K562 (cell line): ENCODE results near the gene RCL1. TPM values are rescaled to one million over a fixed set of nuclear protein-coding genes. Genes with fewer than 3 reads are reported as not detected.

ENCODE experiments used
- ATAC-seq: fragments of 200-7000 bp; cut with Tn5 transposase; 3 replicates; pipeline ENCODE4 v1.9.1; 2020; ENCODE audit warnings: moderate library complexity
- BruUV-seq: library from RNA; stranded (reverse); fragments of 400-500 nt; replicated peaks from 2 replicates; lab custom pipeline; 2021; lab: Mats Ljungman, UMichigan
- CTCF ChIA-PET: fragments of 300-600 bp; formaldehyde crosslinking; extraction: SDS; loops from one replicate; lab custom pipeline; 2021; ENCODE audit warnings: low intra/inter-chr PET ratio; lab: Yijun Ruan, JAX
- POLR2A ChIA-PET: fragments of 300-600, 350-650 bp; sonication (Branson Sonifier 250); formaldehyde crosslinking; extraction: SDS; loops from one replicate; lab custom pipeline; 2021; ENCODE audit warnings: antibody characterized with exemption, inconsistent platforms; lab: Yijun Ruan, JAX
- DNase-seq, 4 experiments: peaks; one replicate each; pipeline versions ENCODE4 v3.0.0 to v3.0.0-alpha.2; 2011 to 2018; ENCODE audit warnings: low spot score in 3 of 4, mixed read lengths in 3 of 4; ENCODE audit errors: extremely low read depth in 1 of 4
- FAIRE-seq: peaks from 2 replicates; lab custom pipeline; 2011; peaks lifted over from hg19 to GRCh38; lab: Jason Lieb, UNC
- H2AFZ ChIP-seq: 2 replicates; pipeline ENCODE4 v1.6.0; 2011; ENCODE audit warnings: low read depth, low read length, control low read depth, inconsistent platforms
- H3K27ac ChIP-seq: fragments of 200-600 bp; 3 replicates; pipeline ENCODE4 v1.8.0; 2011; ENCODE audit warnings: low read depth, mild to moderate bottlenecking, control low read depth, inconsistent platforms, low read length, moderate library complexity, mixed read lengths; ENCODE audit errors: extremely low read depth
- H3K27me3 ChIP-seq, 2 experiments: fragments of 300-600 bp in 1 of 2; 2 replicates in 1 of 2; 3 replicates in 1 of 2; pipeline versions ENCODE4 v1.6.0 to v1.8.0; 2011; ENCODE audit warnings: inconsistent platforms in 2 of 2, low read length in 2 of 2, mild to moderate bottlenecking in 1 of 2, mixed read lengths in 1 of 2, moderate library complexity in 1 of 2; ENCODE audit not compliant: control insufficient read depth in 2 of 2, insufficient read depth in 2 of 2
- H3K36me3 ChIP-seq: fragments of 300-600 bp; 3 replicates; pipeline ENCODE4 v1.8.0; 2011; ENCODE audit warnings: mild to moderate bottlenecking, low read length, inconsistent platforms; ENCODE audit not compliant: control insufficient read depth, insufficient read depth
- H3K4me1 ChIP-seq, 2 experiments: fragments of 200-600 bp in 1 of 2; replicated peaks in 1 of 2; 2 replicates in 1 of 2; 3 replicates in 1 of 2; pipeline versions ENCODE4 v1.5.1 to v1.8.0; 2011; ENCODE audit warnings: inconsistent platforms in 2 of 2, low read length in 2 of 2, mild to moderate bottlenecking in 1 of 2, mixed read lengths in 1 of 2, moderate library complexity in 1 of 2; ENCODE audit not compliant: control insufficient read depth in 2 of 2, insufficient read depth in 2 of 2
- H3K4me2 ChIP-seq: 2 replicates; pipeline ENCODE4 v1.6.1; 2011; ENCODE audit warnings: low read length, control low read depth, inconsistent platforms, mixed read lengths; ENCODE audit not compliant: insufficient read depth
- H3K4me3 ChIP-seq: fragments of 200-600 bp; sonication (generic), shearing (Covaris generic); 2 replicates; pipeline ENCODE4 v1.5.1; 2016; ENCODE audit warnings: control low read depth, inconsistent platforms
- H3K79me2 ChIP-seq: fragments of 200-600 bp; 3 replicates; pipeline ENCODE4 v1.8.0; 2011; ENCODE audit warnings: low read length, inconsistent platforms; ENCODE audit not compliant: control insufficient read depth, insufficient read depth
- H3K9ac ChIP-seq, 2 experiments: 2 replicates each; pipeline versions ENCODE4 v1.6.0 to v1.6.1; 2011; ENCODE audit warnings: low read depth in 2 of 2, low read length in 2 of 2, control low read depth in 1 of 2, inconsistent platforms in 1 of 2, mild to moderate bottlenecking in 1 of 2, mixed read lengths in 1 of 2; ENCODE audit not compliant: insufficient read depth in 1 of 2
- H3K9me1 ChIP-seq: one replicate; pipeline ENCODE4 v1.6.0; 2011; ENCODE audit warnings: inconsistent platforms, mild to moderate bottlenecking, low read length, moderate library complexity; ENCODE audit not compliant: control insufficient read depth, insufficient read depth
- H3K9me3 ChIP-seq: replicated peaks from 2 replicates; pipeline ENCODE4 v1.5.1; 2011; ENCODE audit warnings: low read depth, low read length, inconsistent platforms; ENCODE audit not compliant: control insufficient read depth, insufficient read depth
- H4K20me1 ChIP-seq: replicated peaks from 2 replicates; pipeline ENCODE4 v1.6.1; 2011; ENCODE audit warnings: low read length, inconsistent platforms, mixed read lengths; ENCODE audit not compliant: control insufficient read depth, insufficient read depth
- BHLHE40 ChIP-seq: IDR thresholded peaks from 2 replicates; pipeline ENCODE4 v1.6.1; 2011; ENCODE audit warnings: low read length, improper control_type of control experiment
- ETV5 ChIP-seq: sonication (generic); formaldehyde crosslinking; IDR thresholded peaks from 2 replicates; pipeline ENCODE4 v1.4.0; 2020; ENCODE audit warnings: low read depth, mild to moderate bottlenecking, missing genetic modification reagents
- PTRF ChIP-seq: fragments of 450-650 bp; IDR thresholded peaks from 2 replicates; pipeline ENCODE4 v1.6.1; 2016; ENCODE audit warnings: mild to moderate bottlenecking, missing genetic modification characterization, missing compliant biosample characterization
- SAP30 ChIP-seq: fragments of 200-600 bp; sonication (generic); IDR thresholded peaks from 2 replicates; pipeline ENCODE4 v1.6.1; 2012; ENCODE audit warnings: borderline replicate concordance, low read depth, mild to moderate bottlenecking, moderate library complexity, low read length, control low read depth, inconsistent platforms; ENCODE audit not compliant: insufficient read depth, poor library complexity, severe bottlenecking
- STAT5A ChIP-seq: IDR thresholded peaks from 2 replicates; pipeline ENCODE4 v1.6.1; 2012; ENCODE audit warnings: low read length, inconsistent platforms, borderline replicate concordance
- ZNF24 ChIP-seq: fragments of 450-650 bp; IDR thresholded peaks from 2 replicates; pipeline ENCODE4 v1.6.1; 2016
- ZNF408 ChIP-seq: fragments of 250-450 bp; sonication (Bioruptor Pico); IDR thresholded peaks from 2 replicates; pipeline ENCODE4 v1.4.0; 2020; ENCODE audit warnings: low read depth, mild to moderate bottlenecking, moderate library complexity
- WGBS: fragments of 100-300 bp; shearing (Covaris generic); methylation state at CpG from one replicate; pipeline ENCODE4 v1.1.6; 2016; ENCODE audit warnings: low coverage, mixed read lengths; ENCODE audit not compliant: insufficient coverage; ENCODE audit errors: missing lambda C conversion rate; 5-methylcytosine and 5-hydroxymethylcytosine counted together
- in situ Hi-C: fragments of 300-500 bp; cut with MboI; formaldehyde crosslinking; loops from 4 replicates; pipeline ENCODE4 v1.15.0; 2018; ENCODE audit warnings: inconsistent platforms, mixed read lengths
- intact Hi-C: fragments of 100-400 bp; cut with micrococcal nuclease; formaldehyde crosslinking; loops from 2 replicates; pipeline ENCODE4 v1.14.2; 2022
- polyA plus RNA-seq, 8 experiments: library from polyadenylated mRNA; depleted of rRNA in 4 of 8; stranded (reverse) in 5 of 8; unstranded in 3 of 8; fragments of >200 nt; fragmentation: Nextera tagmentation in 2 of 8; fragmentation: Illumina TruSeq in 1 of 8; extraction: Ambion mirVana in 2 of 8; extraction: Trizol in 1 of 8; gene quantifications; 2 replicates each; pipeline versions ENCODE4 v1.2.1 to v1.2.3, GENCODE V29; 2011 to 2014; ENCODE audit warnings: inconsistent platforms in 1 of 8, missing spikeins in 1 of 8
- total RNA-seq, 7 experiments: library from RNA; depleted of rRNA in 6 of 7; stranded (reverse); fragments of >200 nt in 6 of 7; fragmentation: Illumina TruSeq in 2 of 7; extraction: Trizol in 2 of 7; gene quantifications; 2 replicates each; pipeline versions ENCODE4 v1.2.1 to v1.2.3, GENCODE V29; 2011 to 2021; ENCODE audit warnings: low replicate concordance in 1 of 7
- TF ChIP-seq, protein P1 (sequence below): fragments of 450-650 bp; IDR thresholded peaks from 2 replicates; pipeline ENCODE4 v1.6.1; 2016; ENCODE audit warnings: missing biosample characterization, missing genetic modification characterization
- TF ChIP-seq, protein P2 (sequence below): fragments of 450-650 bp; formaldehyde crosslinking; IDR thresholded peaks from 2 replicates; pipeline ENCODE4 v1.4.0; 2020; ENCODE audit warnings: mild to moderate bottlenecking, moderate library complexity
- TF ChIP-seq, protein P3 (sequence below): fragments of 250-450 bp; sonication (Bioruptor Pico); IDR thresholded peaks from 2 replicates; pipeline ENCODE4 v1.4.0; 2020
- TF ChIP-seq, protein P4 (sequence below): IDR thresholded peaks from 2 replicates; pipeline ENCODE4 v1.6.1; 2011; ENCODE audit warnings: borderline replicate concordance, low read depth, mild to moderate bottlenecking, moderate library complexity, low read length; ENCODE audit not compliant: insufficient read depth, poor library complexity, severe bottlenecking

RCL1 gene
- total and polyA plus RNA-seq, 9 of the 15 experiments (the other 6 are each of a cell fraction or from before 2014, with no cell fraction given), result 24.0 to 67.7 (median 38.6) TPM

- H3K9ac ChIP-seq, result no peak overlapping the region
- H3K79me2 ChIP-seq, result no peaks in the 10 kb centered on the region
- ChIA-PET CTCF (no interaction called here), POLR2A (no interaction called here)
- 71% methylated on average over 2 of the region's 2 CpGs for WGBS
- no peaks in the 10 kb centered on the region for H4K20me1 ChIP-seq
- no peaks in the 10 kb centered on the region for H3K27me3 ChIP-seq
- no peak overlapping the region for H3K4me3 ChIP-seq
- peaks cover 2% of the 10 kb centered on the region; the same call in 1 of the 3 replicates for H3K36me3 ChIP-seq
- FAIRE-seq, result no peak
- peaks cover 7 to 8% of the 10 kb centered on the region in 2 experiments; a peak in 3 of 5 replicates for H3K4me1 ChIP-seq
- ATAC-seq, result no peak
- in situ Hi-C loops (no loop called here), intact Hi-C loops (no loop called here)
- no peak overlapping the region for H3K27ac ChIP-seq
- H3K9me1 ChIP-seq, result no peaks in the 10 kb centered on the region
- no peak overlapping the region for H2AFZ ChIP-seq
- DNase-seq, result no peak
- H3K4me2 ChIP-seq, result no peak overlapping the region
- no TSS peak for BruUV-seq
- no peaks in the 10 kb centered on the region for H3K9me3 ChIP-seq
- no peak for TF ChIP-seq STAT5A
- no peak for TF ChIP-seq ZNF24
- TF ChIP-seq, protein P1, sequence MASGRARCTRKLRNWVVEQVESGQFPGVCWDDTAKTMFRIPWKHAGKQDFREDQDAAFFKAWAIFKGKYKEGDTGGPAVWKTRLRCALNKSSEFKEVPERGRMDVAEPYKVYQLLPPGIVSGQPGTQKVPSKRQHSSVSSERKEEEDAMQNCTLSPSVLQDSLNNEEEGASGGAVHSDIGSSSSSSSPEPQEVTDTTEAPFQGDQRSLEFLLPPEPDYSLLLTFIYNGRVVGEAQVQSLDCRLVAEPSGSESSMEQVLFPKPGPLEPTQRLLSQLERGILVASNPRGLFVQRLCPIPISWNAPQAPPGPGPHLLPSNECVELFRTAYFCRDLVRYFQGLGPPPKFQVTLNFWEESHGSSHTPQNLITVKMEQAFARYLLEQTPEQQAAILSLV (tag), result no peak
- no peak for TF ChIP-seq SAP30
- TF ChIP-seq ZNF408, result no peak
- no peak for TF ChIP-seq BHLHE40
- no peak for TF ChIP-seq PTRF (tag)
- TF ChIP-seq ETV5 (CRISPR knock-in tag), result no peak
- TF ChIP-seq, protein P2, sequence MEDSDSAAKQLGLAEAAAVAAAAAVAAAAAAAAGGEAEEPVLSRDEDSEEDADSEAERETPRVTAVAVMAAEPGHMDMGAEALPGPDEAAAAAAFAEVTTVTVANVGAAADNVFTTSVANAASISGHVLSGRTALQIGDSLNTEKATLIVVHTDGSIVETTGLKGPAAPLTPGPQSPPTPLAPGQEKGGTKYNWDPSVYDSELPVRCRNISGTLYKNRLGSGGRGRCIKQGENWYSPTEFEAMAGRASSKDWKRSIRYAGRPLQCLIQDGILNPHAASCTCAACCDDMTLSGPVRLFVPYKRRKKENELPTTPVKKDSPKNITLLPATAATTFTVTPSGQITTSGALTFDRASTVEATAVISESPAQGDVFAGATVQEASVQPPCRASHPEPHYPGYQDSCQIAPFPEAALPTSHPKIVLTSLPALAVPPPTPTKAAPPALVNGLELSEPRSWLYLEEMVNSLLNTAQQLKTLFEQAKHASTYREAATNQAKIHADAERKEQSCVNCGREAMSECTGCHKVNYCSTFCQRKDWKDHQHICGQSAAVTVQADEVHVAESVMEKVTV, result no peak
- TF ChIP-seq, protein P3, sequence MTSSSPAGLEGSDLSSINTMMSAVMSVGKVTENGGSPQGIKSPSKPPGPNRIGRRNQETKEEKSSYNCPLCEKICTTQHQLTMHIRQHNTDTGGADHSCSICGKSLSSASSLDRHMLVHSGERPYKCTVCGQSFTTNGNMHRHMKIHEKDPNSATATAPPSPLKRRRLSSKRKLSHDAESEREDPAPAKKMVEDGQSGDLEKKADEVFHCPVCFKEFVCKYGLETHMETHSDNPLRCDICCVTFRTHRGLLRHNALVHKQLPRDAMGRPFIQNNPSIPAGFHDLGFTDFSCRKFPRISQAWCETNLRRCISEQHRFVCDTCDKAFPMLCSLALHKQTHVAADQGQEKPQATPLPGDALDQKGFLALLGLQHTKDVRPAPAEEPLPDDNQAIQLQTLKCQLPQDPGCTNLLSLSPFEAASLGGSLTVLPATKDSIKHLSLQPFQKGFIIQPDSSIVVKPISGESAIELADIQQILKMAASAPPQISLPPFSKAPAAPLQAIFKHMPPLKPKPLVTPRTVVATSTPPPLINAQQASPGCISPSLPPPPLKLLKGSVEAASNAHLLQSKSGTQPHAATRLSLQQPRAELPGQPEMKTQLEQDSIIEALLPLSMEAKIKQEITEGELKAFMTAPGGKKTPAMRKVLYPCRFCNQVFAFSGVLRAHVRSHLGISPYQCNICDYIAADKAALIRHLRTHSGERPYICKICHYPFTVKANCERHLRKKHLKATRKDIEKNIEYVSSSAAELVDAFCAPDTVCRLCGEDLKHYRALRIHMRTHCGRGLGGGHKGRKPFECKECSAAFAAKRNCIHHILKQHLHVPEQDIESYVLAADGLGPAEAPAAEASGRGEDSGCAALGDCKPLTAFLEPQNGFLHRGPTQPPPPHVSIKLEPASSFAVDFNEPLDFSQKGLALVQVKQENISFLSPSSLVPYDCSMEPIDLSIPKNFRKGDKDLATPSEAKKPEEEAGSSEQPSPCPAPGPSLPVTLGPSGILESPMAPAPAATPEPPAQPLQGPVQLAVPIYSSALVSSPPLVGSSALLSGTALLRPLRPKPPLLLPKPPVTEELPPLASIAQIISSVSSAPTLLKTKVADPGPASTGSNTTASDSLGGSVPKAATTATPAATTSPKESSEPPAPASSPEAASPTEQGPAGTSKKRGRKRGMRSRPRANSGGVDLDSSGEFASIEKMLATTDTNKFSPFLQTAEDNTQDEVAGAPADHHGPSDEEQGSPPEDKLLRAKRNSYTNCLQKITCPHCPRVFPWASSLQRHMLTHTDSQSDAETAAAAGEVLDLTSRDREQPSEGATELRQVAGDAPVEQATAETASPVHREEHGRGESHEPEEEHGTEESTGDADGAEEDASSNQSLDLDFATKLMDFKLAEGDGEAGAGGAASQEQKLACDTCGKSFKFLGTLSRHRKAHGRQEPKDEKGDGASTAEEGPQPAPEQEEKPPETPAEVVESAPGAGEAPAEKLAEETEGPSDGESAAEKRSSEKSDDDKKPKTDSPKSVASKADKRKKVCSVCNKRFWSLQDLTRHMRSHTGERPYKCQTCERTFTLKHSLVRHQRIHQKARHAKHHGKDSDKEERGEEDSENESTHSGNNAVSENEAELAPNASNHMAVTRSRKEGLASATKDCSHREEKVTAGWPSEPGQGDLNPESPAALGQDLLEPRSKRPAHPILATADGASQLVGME, result no peak
- TF ChIP-seq, protein P4, sequence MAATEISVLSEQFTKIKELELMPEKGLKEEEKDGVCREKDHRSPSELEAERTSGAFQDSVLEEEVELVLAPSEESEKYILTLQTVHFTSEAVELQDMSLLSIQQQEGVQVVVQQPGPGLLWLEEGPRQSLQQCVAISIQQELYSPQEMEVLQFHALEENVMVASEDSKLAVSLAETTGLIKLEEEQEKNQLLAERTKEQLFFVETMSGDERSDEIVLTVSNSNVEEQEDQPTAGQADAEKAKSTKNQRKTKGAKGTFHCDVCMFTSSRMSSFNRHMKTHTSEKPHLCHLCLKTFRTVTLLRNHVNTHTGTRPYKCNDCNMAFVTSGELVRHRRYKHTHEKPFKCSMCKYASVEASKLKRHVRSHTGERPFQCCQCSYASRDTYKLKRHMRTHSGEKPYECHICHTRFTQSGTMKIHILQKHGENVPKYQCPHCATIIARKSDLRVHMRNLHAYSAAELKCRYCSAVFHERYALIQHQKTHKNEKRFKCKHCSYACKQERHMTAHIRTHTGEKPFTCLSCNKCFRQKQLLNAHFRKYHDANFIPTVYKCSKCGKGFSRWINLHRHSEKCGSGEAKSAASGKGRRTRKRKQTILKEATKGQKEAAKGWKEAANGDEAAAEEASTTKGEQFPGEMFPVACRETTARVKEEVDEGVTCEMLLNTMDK, result no peak
These were observed 98.2 kb downstream of the RCL1 start for GRCh38 chr9:4890929-4891328.
